Tibial nerve (tissue), 4 donors: ENCODE data around the gene NUAK1.

ENCODE experiments used
- EP300 ChIP-seq, 2 donors: sonication (generic); formaldehyde crosslinking; IDR thresholded peaks; one replicate each; pipeline ENCODE4 v1.6.1; 2017; ENCODE audit warnings: antibody characterized with exemption in 2 of 2, mild to moderate bottlenecking in 1 of 2
- POLR2A ChIP-seq, 2 donors: fragments of 450-650 bp; IDR thresholded peaks; one replicate each; pipeline ENCODE4 v1.6.1; 2017; ENCODE audit warnings: antibody characterized with exemption in 2 of 2, mild to moderate bottlenecking in 2 of 2, moderate library complexity in 2 of 2
- TF ChIP-seq, protein P1 (sequence below), 5 experiments: fragments of 200-600 bp in 3 of 5; fragments of 450-650 bp in 2 of 5; sonication (generic) in 3 of 5; IDR thresholded peaks; one replicate each; pipeline ENCODE4 v1.5.1; 2016 to 2019; ENCODE audit warnings: antibody characterized with exemption in 5 of 5, mild to moderate bottlenecking in 3 of 5, moderate library complexity in 2 of 5

DNA sequence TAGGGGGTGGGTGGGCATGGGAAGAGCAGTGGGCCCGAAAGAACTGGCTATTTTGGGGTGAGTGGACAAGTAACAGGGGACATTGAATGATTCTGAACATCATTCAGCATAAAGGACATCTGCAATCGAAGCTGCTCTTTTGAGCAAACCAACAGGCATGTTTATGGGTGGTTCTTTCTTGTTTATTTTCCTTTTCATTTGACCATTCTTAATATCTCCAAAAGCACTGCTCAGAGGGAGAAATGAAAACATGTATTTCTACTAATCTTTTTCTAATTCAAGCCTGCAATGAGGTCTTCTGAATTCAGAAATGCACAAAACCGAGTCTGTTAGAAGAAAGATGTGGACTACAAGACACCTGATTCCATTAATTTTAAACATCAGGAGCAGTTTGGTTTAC lies 54.0 kb downstream of the NUAK1 start:
- TF ChIP-seq, protein P1, sequence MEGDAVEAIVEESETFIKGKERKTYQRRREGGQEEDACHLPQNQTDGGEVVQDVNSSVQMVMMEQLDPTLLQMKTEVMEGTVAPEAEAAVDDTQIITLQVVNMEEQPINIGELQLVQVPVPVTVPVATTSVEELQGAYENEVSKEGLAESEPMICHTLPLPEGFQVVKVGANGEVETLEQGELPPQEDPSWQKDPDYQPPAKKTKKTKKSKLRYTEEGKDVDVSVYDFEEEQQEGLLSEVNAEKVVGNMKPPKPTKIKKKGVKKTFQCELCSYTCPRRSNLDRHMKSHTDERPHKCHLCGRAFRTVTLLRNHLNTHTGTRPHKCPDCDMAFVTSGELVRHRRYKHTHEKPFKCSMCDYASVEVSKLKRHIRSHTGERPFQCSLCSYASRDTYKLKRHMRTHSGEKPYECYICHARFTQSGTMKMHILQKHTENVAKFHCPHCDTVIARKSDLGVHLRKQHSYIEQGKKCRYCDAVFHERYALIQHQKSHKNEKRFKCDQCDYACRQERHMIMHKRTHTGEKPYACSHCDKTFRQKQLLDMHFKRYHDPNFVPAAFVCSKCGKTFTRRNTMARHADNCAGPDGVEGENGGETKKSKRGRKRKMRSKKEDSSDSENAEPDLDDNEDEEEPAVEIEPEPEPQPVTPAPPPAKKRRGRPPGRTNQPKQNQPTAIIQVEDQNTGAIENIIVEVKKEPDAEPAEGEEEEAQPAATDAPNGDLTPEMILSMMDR (IDR thresholded peaks at IDR 0.05): no peak
- TF ChIP-seq POLR2A (IDR thresholded peaks at IDR 0.05) (no peak), EP300 (IDR thresholded peaks at IDR 0.05) (no peak)
